OCI-LY1 (cell line): ENCODE data around the gene SMYD3.

Source experiments
- EZH2 ChIP-seq: fragments of 200-600 bp; sonication (generic), shearing (Covaris generic); IDR thresholded peaks from 2 replicates; pipeline ENCODE4 v1.8.0; 2017; ENCODE audit warnings: borderline replicate concordance, mixed run types, mild to moderate bottlenecking, antibody characterized with exemption, low read length, moderate library complexity, mixed read lengths
- TF ChIP-seq, protein P1 (sequence below): fragments of 200-600 bp; sonication (generic), shearing (Covaris generic); IDR thresholded peaks from 2 replicates; pipeline ENCODE4 v1.5.1; 2017; ENCODE audit warnings: mild to moderate bottlenecking, antibody characterized with exemption, low read length, moderate library complexity, mixed read lengths

DNA sequence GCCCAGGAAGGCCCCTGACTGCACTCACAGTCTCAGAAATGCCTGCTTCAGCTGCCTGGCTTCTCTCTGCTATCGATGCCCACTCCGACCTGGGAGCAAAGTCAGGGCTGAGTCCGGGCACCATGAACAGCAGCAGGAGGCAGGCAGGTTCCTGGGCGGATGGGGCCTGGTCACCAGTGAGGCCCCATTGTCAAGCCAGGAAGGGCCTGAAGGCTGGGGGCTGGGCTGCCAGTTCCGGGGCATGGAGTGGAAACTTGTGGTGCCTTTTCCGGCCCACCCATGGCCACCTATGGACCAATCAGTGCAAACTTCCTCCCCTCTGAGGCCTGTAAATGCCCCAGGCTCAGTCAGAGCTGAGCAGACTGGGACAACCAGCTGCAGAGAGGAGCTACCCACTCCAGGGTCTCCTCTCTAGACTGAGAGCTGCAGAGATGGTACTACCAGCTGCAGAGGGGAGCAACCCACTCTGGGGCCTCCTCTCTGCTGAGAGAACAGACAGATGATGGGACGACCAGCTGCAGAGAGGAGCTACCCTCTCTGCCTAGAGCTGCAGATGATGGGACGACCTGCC, 286.5 kb downstream of the SMYD3 start:
- TF ChIP-seq, protein P1, sequence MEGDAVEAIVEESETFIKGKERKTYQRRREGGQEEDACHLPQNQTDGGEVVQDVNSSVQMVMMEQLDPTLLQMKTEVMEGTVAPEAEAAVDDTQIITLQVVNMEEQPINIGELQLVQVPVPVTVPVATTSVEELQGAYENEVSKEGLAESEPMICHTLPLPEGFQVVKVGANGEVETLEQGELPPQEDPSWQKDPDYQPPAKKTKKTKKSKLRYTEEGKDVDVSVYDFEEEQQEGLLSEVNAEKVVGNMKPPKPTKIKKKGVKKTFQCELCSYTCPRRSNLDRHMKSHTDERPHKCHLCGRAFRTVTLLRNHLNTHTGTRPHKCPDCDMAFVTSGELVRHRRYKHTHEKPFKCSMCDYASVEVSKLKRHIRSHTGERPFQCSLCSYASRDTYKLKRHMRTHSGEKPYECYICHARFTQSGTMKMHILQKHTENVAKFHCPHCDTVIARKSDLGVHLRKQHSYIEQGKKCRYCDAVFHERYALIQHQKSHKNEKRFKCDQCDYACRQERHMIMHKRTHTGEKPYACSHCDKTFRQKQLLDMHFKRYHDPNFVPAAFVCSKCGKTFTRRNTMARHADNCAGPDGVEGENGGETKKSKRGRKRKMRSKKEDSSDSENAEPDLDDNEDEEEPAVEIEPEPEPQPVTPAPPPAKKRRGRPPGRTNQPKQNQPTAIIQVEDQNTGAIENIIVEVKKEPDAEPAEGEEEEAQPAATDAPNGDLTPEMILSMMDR: no peak
- no peak for TF ChIP-seq EZH2
